Measurements from ENCODE around the gene MAPK7. TPM values are rescaled to one million over a fixed set of nuclear protein-coding genes. Genes with fewer than 3 reads are reported as not detected.

MAPK7 gene
- total and polyA plus RNA-seq, 2 of the 8 experiments (the other 6 are each of a cell fraction or from before 2014, with no cell fraction given) = 15.2 to 28.1 TPM

DNA sequence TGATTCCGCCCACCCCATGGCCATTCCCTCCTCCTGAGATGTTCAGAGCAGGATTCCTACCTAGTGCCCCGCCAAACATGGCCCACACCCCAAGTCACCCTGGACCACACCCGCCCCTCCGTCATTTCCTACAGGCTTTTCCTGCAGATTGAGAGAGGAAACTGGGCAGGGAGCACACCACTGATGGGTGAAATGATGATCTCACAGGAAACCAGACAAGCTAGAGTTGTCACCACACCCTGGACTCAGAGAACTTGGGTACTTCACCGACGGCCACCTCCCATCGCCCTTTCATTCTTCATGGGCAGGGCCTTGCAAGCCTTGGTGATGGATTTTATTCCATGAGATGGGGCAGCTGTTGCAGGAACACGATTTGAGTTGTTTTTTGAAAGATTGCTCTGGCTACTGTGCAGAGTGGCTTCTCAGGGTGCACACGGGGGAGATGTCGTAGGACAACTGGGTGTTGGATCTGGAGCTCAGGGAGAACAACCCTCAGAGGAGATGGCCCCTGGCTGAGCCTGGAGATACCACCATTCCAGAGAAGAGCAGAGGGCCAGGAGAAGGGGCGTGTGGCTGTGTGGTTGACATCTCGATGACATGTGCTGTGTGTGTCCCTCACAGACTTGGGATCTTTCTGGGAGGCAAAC, 8.3 kb upstream of the MAPK7 start:
- Histone ChIP-seq H2BK20ac (ENCODE audit: low read length) (no peak overlapping the region), H4K91ac (replicated peaks; ENCODE audit: insufficient read length, low read length) (no peak overlapping the region), H3K23me2 (ENCODE audit: low read depth, low read length) (no peaks in the 10 kb centered on the region), H3K9me3 (ENCODE audit: insufficient read depth in 2 of 2, low read depth in 1 of 2, low read length in 1 of 2) (no peaks in the 10 kb centered on the region), H4K8ac (ENCODE audit: extremely low read depth, insufficient read depth, low read length) (no peak overlapping the region; the same call in 1 of the 2 replicates), H3K4me2 (ENCODE audit: insufficient read depth in 1 of 2, low read depth in 2 of 2, low read length in 2 of 2) (no peak overlapping the region), H3K23ac (ENCODE audit: insufficient read length) (no peak overlapping the region), H2BK15ac (ENCODE audit: low read length) (no peak overlapping the region; the same call in 1 of the 2 replicates), H2BK120ac (replicated peaks; ENCODE audit: low read depth, low read length) (no peak overlapping the region), H2AK5ac (ENCODE audit: low read depth, low read length) (0 out of 2 replicates have a peak overlapping the region, but pooled peaks have one; percentile 34), H3K27ac (ENCODE audit: low read depth, low read length) (no peak overlapping the region), H3K27me3 (replicated peaks in 1 of 4; ENCODE audit: control insufficient read depth in 3 of 4, extremely low read depth in 1 of 4, insufficient read depth in 3 of 4, low read length in 3 of 4) (no peaks in the 10 kb centered on the region), H3K4ac (replicated peaks; ENCODE audit: insufficient read length, low read depth, low read length) (no peak overlapping the region), H2AFZ (ENCODE audit: low read length) (no peak overlapping the region), H3K56ac (replicated peaks; ENCODE audit: insufficient read length, low read depth, low read length) (no peak overlapping the region), H3K4me1 (replicated peaks in 1 of 4; ENCODE audit: control insufficient read depth in 3 of 4, insufficient read depth in 4 of 4, low read length in 3 of 4) (peaks cover 0 to 5% (median 3%) of the 10 kb centered on the region in 4 experiments; a peak in 5 of 7 replicates), H3K79me1 (ENCODE audit: low read depth, low read length) (no peaks in the 10 kb centered on the region; the same call in 1 of the 2 replicates), H3K4me3 (ENCODE audit: extremely low read depth in 1 of 4, insufficient read depth in 2 of 4, low read depth in 3 of 4, low read length in 4 of 4) (no peak overlapping the region), H2BK12ac (ENCODE audit: low read depth, low read length) (no peak overlapping the region), H3K14ac (ENCODE audit: insufficient read length) (no peak overlapping the region), H3K18ac (ENCODE audit: extremely low read depth, low read length) (no peak overlapping the region), H2BK5ac (ENCODE audit: low read depth, low read length) (no peak overlapping the region), H3K79me2 (ENCODE audit: control insufficient read depth in 1 of 2, insufficient read depth in 2 of 2, low read length in 2 of 2) (no peaks in the 10 kb centered on the region), H3K36me3 (ENCODE audit: control insufficient read depth in 2 of 4, insufficient read depth in 4 of 4, low read length in 3 of 4) (no peaks in the 10 kb centered on the region), H4K5ac (ENCODE audit: insufficient read length, low read depth, low read length) (no peak overlapping the region), H3K9ac (replicated peaks in 1 of 4; ENCODE audit: extremely low read depth in 1 of 4, low read depth in 3 of 4, low read length in 3 of 4) (no peak overlapping the region), H4K20me1 (replicated peaks in 1 of 2; ENCODE audit: control insufficient read depth in 1 of 2, insufficient read depth in 2 of 2, low read length in 2 of 2) (no peaks in the 10 kb centered on the region)
- DNase-seq (ENCODE audit: low read depth in 1 of 2, low spot score in 2 of 2) (no peak), FAIRE-seq (no peak)
- WGBS, 2 experiments (ENCODE audit: extremely low coverage in 1 of 2, insufficient coverage in 1 of 2, insufficient read length in 1 of 2, insufficient replicate concordance in 2 of 2, low coverage in 1 of 2, low lambda C conversion rate in 2 of 2, missing lambda C conversion rate in 1 of 2) = 89% methylated on average over 12 of the region's 12 CpGs; no CpG with 5 or more reads in 1 of the 2 experiments
- CTCF ChIA-PET (ENCODE audit: partially characterized antibody) = interaction anchor here (0.8 to 1.0 kb wide), 2 partner anchors 28 to 121 kb away, joined by 3 read pairs; no protein-coding TSS in a partner anchor
- POLR2A ChIA-PET (ENCODE audit: partially characterized antibody) = interaction anchor here (1.1 to 1.8 kb wide), 2 partner anchors 15 to 21 kb away, joined by 3 to 5 read pairs; no protein-coding TSS in a partner anchor
- TF ChIP-seq MAFK (IDR thresholded peaks at IDR 0.05; ENCODE audit: low read depth, low read length) (no peak), CTBP2 (IDR thresholded peaks at IDR 0.05; ENCODE audit: borderline replicate concordance, insufficient read depth, insufficient read length, low read length) (no peak), KDM4A (IDR thresholded peaks at IDR 0.05; ENCODE audit: low read depth, low read length, severe bottlenecking) (no peak), RNF2 (IDR thresholded peaks at IDR 0.05; ENCODE audit: borderline replicate concordance, low read depth, low read length, missing control alignments, poor library complexity, severe bottlenecking) (no peak), BACH1 (IDR thresholded peaks at IDR 0.05; ENCODE audit: low read length) (no peak), ATF3 (IDR thresholded peaks at IDR 0.05; ENCODE audit: insufficient read depth, low read depth, low read length) (no peak), YY1 (IDR thresholded peaks at IDR 0.05; ENCODE audit: low read depth, low read length) (no peak), SIRT6 (IDR thresholded peaks at IDR 0.05; ENCODE audit: low read length) (no peak), GTF2F1 (IDR thresholded peaks at IDR 0.05; ENCODE audit: borderline replicate concordance, low read depth, low read length) (no peak), KDM5A (IDR thresholded peaks at IDR 0.05; ENCODE audit: low read length) (no peak), POLR2A (IDR thresholded peaks at IDR 0.05; ENCODE audit: control extremely low read depth in 1 of 2, low read depth in 2 of 2, low read length in 2 of 2) (no peak), E2F6 (IDR thresholded peaks at IDR 0.05) (no peak)

Measured in H1 (cell line).